ENCODE results near the gene SH3RF2.

SH3RF2 gene

DNA sequence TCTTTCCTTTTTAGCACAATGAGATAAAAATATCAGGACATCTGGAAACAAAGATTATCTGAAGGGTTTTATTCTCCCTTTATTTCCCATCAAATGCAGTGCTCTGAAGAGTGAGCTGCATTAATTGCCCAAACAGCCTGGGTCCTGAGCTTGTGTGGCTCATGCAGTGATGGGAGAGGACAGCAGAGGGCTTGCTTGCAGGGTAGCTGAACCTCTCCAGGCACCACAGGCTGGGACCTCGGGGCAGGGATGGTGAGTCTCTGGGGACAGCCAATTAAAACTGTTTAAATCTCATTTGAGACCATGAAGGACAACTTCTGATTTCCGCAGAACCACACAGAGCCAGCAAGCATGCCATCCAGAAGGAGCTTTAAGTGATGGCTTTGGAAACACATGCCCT lies 97.7 kb downstream of the SH3RF2 start:
- H3K9ac ChIP-seq (ENCODE audit: low read depth, low read length): no peak overlapping the region

DNA sequence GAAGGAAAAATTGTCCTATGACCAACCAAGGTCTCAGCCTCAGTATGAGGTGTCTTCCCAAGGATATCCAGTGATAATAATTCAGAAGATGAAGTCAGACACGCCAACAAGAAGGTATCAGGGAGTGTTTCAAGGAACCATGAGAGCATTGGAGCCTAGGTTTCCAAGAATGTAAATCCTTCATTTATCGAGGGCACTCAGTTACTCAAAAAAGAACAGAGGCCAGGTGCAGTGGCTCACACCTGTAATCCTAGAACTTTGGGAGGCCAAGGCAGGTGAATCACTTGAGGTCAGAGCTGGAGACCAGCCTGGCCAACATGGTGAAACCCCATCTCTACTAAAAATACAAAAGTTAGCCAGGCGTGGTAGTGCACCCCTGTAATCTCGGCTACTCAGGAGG lies 98.2 kb downstream of the SH3RF2 start:
- H3K9me3 ChIP-seq (ENCODE audit: insufficient read depth, low read length, severe bottlenecking): no peaks in the 10 kb centered on the region
- DNase-seq (no peak), ATAC-seq (ENCODE audit: insufficient read depth, low read depth) (no peak)
- H3K4me2 ChIP-seq (ENCODE audit: insufficient read depth, low read length): no peak overlapping the region
- H2AFZ ChIP-seq (ENCODE audit: low read depth, low read length): no peak overlapping the region
- H3K79me2 ChIP-seq (ENCODE audit: insufficient read depth, low read length): no peaks in the 10 kb centered on the region
- H3K4me3 ChIP-seq (ENCODE audit: low read depth in 1 of 2, low read length in 2 of 2): no peak overlapping the region
- no peaks in the 10 kb centered on the region for H3K27me3 ChIP-seq (ENCODE audit: insufficient read depth, low read length, poor library complexity)
- TF ChIP-seq EZH2 (IDR thresholded peaks at IDR 0.05; ENCODE audit: borderline replicate concordance, low read depth, low read length, severe bottlenecking): no peak
- no peak overlapping the region for H3K9ac ChIP-seq (ENCODE audit: low read depth, low read length)
- no peak overlapping the region for H3K27ac ChIP-seq (ENCODE audit: low read length)
- no peaks in the 10 kb centered on the region for H4K20me1 ChIP-seq (ENCODE audit: insufficient read depth, low read length)
- H3K36me3 ChIP-seq (ENCODE audit: insufficient read depth, low read length): no peaks in the 10 kb centered on the region
- no peaks in the 10 kb centered on the region for H3K4me1 ChIP-seq (ENCODE audit: insufficient read depth, low read length)

More for the DNA sequence above, 97.7 kb downstream of the SH3RF2 start:
- H3K27ac ChIP-seq (ENCODE audit: low read length): no peak overlapping the region
- no peak overlapping the region for H3K4me2 ChIP-seq (ENCODE audit: insufficient read depth, low read length)
- H3K79me2 ChIP-seq (ENCODE audit: insufficient read depth, low read length): no peaks in the 10 kb centered on the region
- H3K36me3 ChIP-seq (ENCODE audit: insufficient read depth, low read length): no peaks in the 10 kb centered on the region
- no peak overlapping the region for H3K4me3 ChIP-seq (ENCODE audit: low read depth in 1 of 2, low read length in 2 of 2)
- ATAC-seq (ENCODE audit: insufficient read depth, low read depth): no peak
- no peaks in the 10 kb centered on the region for H3K27me3 ChIP-seq (ENCODE audit: insufficient read depth, low read length, poor library complexity)
- no peak for TF ChIP-seq EZH2 (IDR thresholded peaks at IDR 0.05; ENCODE audit: borderline replicate concordance, low read depth, low read length, severe bottlenecking)
- TF ChIP-seq, protein P1, sequence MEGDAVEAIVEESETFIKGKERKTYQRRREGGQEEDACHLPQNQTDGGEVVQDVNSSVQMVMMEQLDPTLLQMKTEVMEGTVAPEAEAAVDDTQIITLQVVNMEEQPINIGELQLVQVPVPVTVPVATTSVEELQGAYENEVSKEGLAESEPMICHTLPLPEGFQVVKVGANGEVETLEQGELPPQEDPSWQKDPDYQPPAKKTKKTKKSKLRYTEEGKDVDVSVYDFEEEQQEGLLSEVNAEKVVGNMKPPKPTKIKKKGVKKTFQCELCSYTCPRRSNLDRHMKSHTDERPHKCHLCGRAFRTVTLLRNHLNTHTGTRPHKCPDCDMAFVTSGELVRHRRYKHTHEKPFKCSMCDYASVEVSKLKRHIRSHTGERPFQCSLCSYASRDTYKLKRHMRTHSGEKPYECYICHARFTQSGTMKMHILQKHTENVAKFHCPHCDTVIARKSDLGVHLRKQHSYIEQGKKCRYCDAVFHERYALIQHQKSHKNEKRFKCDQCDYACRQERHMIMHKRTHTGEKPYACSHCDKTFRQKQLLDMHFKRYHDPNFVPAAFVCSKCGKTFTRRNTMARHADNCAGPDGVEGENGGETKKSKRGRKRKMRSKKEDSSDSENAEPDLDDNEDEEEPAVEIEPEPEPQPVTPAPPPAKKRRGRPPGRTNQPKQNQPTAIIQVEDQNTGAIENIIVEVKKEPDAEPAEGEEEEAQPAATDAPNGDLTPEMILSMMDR (IDR thresholded peaks at IDR 0.05; ENCODE audit: borderline replicate concordance, extremely low read depth, low read length, poor library complexity, severe bottlenecking): no peak
- no peak for DNase-seq
- no peaks in the 10 kb centered on the region for H4K20me1 ChIP-seq (ENCODE audit: insufficient read depth, low read length)
- H2AFZ ChIP-seq (ENCODE audit: low read depth, low read length): no peak overlapping the region
- H3K9me3 ChIP-seq (ENCODE audit: insufficient read depth, low read length, severe bottlenecking): no peaks in the 10 kb centered on the region
- H3K4me1 ChIP-seq (ENCODE audit: insufficient read depth, low read length): no peaks in the 10 kb centered on the region

DNA sequence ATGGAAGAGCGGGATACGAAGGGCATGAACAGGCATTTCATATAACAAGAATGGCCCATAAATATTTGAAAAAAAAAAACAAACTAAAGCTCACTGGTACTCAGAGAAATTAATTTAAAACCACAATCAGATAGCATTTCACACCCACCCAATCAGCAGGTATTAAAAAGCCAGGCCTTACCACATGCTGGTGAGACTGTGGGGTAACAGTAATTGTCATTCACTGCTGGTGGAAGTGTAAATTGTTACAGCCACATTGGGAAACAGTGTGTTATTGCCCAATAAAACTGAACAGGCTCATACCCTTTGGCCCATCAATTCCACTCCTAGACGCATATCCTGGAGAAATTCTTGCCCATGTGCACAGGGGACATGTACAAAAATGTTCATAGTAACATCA lies 103.0 kb downstream of the SH3RF2 start:
- H2AFZ ChIP-seq (ENCODE audit: low read depth, low read length): no peak overlapping the region
- no peak overlapping the region for H3K4me2 ChIP-seq (ENCODE audit: insufficient read depth, low read length)
- TF ChIP-seq, protein P1 (IDR thresholded peaks at IDR 0.05; ENCODE audit: borderline replicate concordance, extremely low read depth, low read length, poor library complexity, severe bottlenecking): no peak
- TF ChIP-seq EZH2 (IDR thresholded peaks at IDR 0.05; ENCODE audit: borderline replicate concordance, low read depth, low read length, severe bottlenecking): no peak
- H3K36me3 ChIP-seq (ENCODE audit: insufficient read depth, low read length): no peaks in the 10 kb centered on the region
- no peak for DNase-seq
- H3K27ac ChIP-seq (ENCODE audit: low read length): no peak overlapping the region
- H3K27me3 ChIP-seq (ENCODE audit: insufficient read depth, low read length, poor library complexity): no peaks in the 10 kb centered on the region
- ATAC-seq (ENCODE audit: insufficient read depth, low read depth): no peak
- no peaks in the 10 kb centered on the region for H3K4me1 ChIP-seq (ENCODE audit: insufficient read depth, low read length)
- H3K9me3 ChIP-seq (ENCODE audit: insufficient read depth, low read length, severe bottlenecking): no peaks in the 10 kb centered on the region
- no peaks in the 10 kb centered on the region for H4K20me1 ChIP-seq (ENCODE audit: insufficient read depth, low read length)
- H3K4me3 ChIP-seq (ENCODE audit: low read depth in 1 of 2, low read length in 2 of 2): no peak overlapping the region
- H3K9ac ChIP-seq (ENCODE audit: low read depth, low read length): no peak overlapping the region
- H3K79me2 ChIP-seq (ENCODE audit: insufficient read depth, low read length): no peaks in the 10 kb centered on the region

- TF ChIP-seq EZH2 (IDR thresholded peaks at IDR 0.05; ENCODE audit: borderline replicate concordance, low read depth, low read length, severe bottlenecking): no peak
- TF ChIP-seq, protein P1 (IDR thresholded peaks at IDR 0.05; ENCODE audit: borderline replicate concordance, extremely low read depth, low read length, poor library complexity, severe bottlenecking): no peak
- Histone ChIP-seq H3K4me2 (ENCODE audit: insufficient read depth, low read length) (no peak overlapping the region), H3K79me2 (ENCODE audit: insufficient read depth, low read length) (no peaks in the 10 kb centered on the region), H3K36me3 (ENCODE audit: insufficient read depth, low read length) (no peaks in the 10 kb centered on the region), H3K4me1 (ENCODE audit: insufficient read depth, low read length) (no peaks in the 10 kb centered on the region), H2AFZ (ENCODE audit: low read depth, low read length) (no peak overlapping the region), H3K9ac (ENCODE audit: low read depth, low read length) (no peak overlapping the region), H3K27ac (ENCODE audit: low read length) (no peak overlapping the region), H3K27me3 (ENCODE audit: insufficient read depth, low read length, poor library complexity) (no peaks in the 10 kb centered on the region), H4K20me1 (ENCODE audit: insufficient read depth, low read length) (no peaks in the 10 kb centered on the region), H3K9me3 (ENCODE audit: insufficient read depth, low read length, severe bottlenecking) (no peaks in the 10 kb centered on the region), H3K4me3 (ENCODE audit: low read depth in 1 of 2, low read length in 2 of 2) (no peak overlapping the region)
- DNase-seq (no peak), ATAC-seq (ENCODE audit: insufficient read depth, low read depth) (no peak)
These were observed 104.1 kb downstream of the SH3RF2 start for GRCh38 chr5:146040527-146040926.

Measured in DND-41 (cell line).